Peyer's patch (tissue), 4 donors: ENCODE data around the gene SP140. TPM values are rescaled to one million over a fixed set of nuclear protein-coding genes. Genes with fewer than 3 reads are reported as not detected.

Experiments
- DNase-seq, 3 donors: peaks; one replicate each; pipeline ENCODE4 v3.0.0-alpha.2; 2017 to 2019
- H3K27ac ChIP-seq, 4 donors: fragments of 200-600 bp; sonication (generic); one replicate each; pipeline ENCODE4 v1.5.1; 2016 to 2019
- H3K27me3 ChIP-seq, 2 donors: fragments of 200-600 bp; sonication (generic); one replicate each; pipeline ENCODE4 v1.5.1; 2019
- H3K36me3 ChIP-seq, 3 donors: fragments of 200-600 bp; sonication (generic); one replicate each; pipeline ENCODE4 v1.5.1; 2016 to 2019
- H3K4me1 ChIP-seq, 4 donors: fragments of 200-600 bp; sonication (generic); one replicate each; pipeline ENCODE4 v1.5.1; 2016 to 2019
- H3K4me3 ChIP-seq, 4 donors: fragments of 200-600 bp; sonication (generic); 1 replicate in 3 of 4; 2 replicates in 1 of 4; pipeline ENCODE4 v1.5.1; 2016 to 2019; ENCODE audit warnings: mild to moderate bottlenecking in 1 of 4
- H3K9me3 ChIP-seq, 4 donors: fragments of 200-600 bp; sonication (generic); one replicate each; pipeline ENCODE4 v1.5.1; 2016 to 2019; ENCODE audit warnings: mild to moderate bottlenecking in 1 of 4
- POLR2A ChIP-seq, 2 donors: fragments of 450-650 bp; IDR thresholded peaks; one replicate each; pipeline ENCODE4 v1.5.1; 2017; ENCODE audit warnings: antibody characterized with exemption in 2 of 2, mild to moderate bottlenecking in 2 of 2, moderate library complexity in 2 of 2
- total RNA-seq, 4 donors: library from RNA; depleted of rRNA; stranded (reverse); fragments of >200 nt; gene quantifications; one replicate each; pipeline ENCODE4 v1.1.0, GENCODE V29; 2016
- TF ChIP-seq, protein P1 (sequence below), 6 experiments: fragments of 450-650 bp in 4 of 6; fragments of 200-600 bp in 2 of 6; sonication (generic) in 1 of 6; IDR thresholded peaks; one replicate each; pipeline ENCODE4 v1.5.1; 2017 to 2019; ENCODE audit warnings: antibody characterized with exemption in 6 of 6, mild to moderate bottlenecking in 3 of 6, moderate library complexity in 1 of 6

Gene SP140
- 10 to 100 TPM in 2 of 4 donors, 1 to 10 TPM in 2; 3.0 to 99.9 (median 9.4) TPM for total RNA-seq

DNA sequence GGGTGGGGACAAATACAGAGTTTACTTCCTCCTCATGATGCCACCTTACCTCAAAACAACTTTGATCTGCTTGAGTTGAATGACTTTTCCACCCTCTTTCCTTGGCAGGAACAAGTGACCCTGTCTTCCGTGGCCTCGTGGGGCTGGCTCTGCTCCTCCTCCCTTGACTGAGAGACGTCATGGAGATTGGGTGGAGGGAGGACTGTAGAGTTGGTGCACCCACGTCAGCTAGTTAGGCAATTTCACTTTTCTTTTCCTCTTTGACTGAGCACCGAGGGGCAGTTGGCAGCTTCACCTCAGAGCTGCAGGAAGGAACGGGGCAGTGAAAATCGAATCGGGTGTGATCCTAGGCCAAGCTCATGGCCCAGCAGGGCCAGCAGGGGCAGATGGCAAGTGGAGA lies at the start of gene SP140:
SP140 (plus strand) TSS at position 251 of the 400 bp plus-strand sequence; CDS start at position 360, 109 bp downstream.
- DNase-seq: peak in 2 of 3 donors; percentile 91 to 92
- Histone ChIP-seq H3K9me3 (no peaks in the 10 kb centered on the region), H3K27me3 (no peaks in the 10 kb centered on the region), H3K27ac (peak within 1 kb of the TSS; percentile 78 to 86 (median 81)), H3K4me1 (no peaks in the 10 kb centered on the region), H3K4me3 (peak within 1 kb of the TSS; percentile 25 to 38 (median 34)), H3K36me3 (no peaks in the 10 kb centered on the region)
- TF ChIP-seq POLR2A (IDR thresholded peaks at IDR 0.05): peak; percentile 41 to 46
- TF ChIP-seq, protein P1, sequence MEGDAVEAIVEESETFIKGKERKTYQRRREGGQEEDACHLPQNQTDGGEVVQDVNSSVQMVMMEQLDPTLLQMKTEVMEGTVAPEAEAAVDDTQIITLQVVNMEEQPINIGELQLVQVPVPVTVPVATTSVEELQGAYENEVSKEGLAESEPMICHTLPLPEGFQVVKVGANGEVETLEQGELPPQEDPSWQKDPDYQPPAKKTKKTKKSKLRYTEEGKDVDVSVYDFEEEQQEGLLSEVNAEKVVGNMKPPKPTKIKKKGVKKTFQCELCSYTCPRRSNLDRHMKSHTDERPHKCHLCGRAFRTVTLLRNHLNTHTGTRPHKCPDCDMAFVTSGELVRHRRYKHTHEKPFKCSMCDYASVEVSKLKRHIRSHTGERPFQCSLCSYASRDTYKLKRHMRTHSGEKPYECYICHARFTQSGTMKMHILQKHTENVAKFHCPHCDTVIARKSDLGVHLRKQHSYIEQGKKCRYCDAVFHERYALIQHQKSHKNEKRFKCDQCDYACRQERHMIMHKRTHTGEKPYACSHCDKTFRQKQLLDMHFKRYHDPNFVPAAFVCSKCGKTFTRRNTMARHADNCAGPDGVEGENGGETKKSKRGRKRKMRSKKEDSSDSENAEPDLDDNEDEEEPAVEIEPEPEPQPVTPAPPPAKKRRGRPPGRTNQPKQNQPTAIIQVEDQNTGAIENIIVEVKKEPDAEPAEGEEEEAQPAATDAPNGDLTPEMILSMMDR (IDR thresholded peaks at IDR 0.05): no peak

DNA sequence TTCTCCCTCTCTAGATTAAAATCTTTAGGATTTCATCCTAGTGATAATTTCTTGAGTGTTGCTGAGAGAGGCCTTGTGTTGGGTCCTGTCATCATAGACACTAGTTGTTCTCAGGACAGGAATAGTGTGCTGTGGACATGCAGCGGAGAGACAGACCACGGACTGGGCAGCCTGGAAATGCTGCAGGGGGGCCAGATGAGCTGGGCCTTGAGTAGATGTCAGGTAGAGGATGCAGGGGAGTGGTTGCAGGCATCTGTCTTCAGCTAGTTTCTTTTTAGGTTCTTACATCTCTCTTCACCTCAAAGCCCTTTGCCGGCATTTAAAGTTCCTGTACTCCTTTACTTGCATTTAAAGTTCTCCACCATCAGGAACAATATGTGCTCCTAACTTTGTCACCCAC lies 48.5 kb upstream of the SP140 start:
- no peak for DNase-seq

DNA sequence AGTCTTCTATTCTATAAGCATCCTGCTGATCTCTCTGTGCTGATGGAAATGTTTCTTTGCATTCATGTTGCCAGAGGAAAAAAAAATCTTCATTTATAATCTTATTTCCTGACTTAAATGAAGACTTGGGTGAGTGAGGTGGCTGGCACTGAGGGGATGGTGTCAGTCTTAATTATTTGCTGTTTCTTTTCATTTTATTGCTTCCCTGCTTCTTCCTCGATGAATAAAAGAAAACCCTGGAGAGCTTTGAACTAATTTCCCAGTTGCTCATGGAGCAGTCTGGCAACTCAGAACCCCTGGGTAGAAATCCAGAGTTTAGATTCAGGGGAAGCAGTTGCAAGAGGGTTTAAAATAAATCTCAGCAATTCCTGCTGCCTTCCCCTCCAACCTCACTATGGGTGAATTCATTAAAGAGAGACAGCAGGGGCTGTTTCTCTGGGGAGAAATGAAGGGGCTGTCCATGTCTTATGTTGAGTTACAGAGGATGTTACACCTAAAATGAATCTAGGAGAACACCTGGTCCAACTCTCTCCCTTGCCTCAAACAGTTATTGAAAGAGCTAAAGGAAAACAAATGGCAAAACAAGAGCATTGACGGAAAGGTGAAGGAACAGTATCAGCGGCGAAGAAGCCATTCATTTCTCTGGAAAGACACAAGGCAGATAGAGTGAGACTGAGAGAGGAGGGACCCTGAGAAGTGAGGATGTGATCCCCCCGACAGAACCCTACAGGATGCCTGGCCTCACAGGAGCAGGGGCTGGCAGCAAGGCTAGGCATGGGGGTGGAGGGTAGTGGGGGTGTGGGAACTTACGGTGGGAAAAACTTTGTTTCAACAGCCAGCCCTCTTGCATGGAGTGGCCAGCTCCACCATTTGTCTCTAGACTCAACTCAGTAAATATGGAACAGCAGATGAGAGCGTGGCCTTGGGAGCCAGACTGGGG lies 46.7 kb upstream of the SP140 start:
- peaks cover 0 to 72% (median 0%) of the 10 kb centered on the region in 3 donors for H3K36me3 ChIP-seq
- H3K4me3 ChIP-seq: no peak overlapping the region
- DNase-seq: no peak
- H3K9me3 ChIP-seq: no peaks in the 10 kb centered on the region
- H3K4me1 ChIP-seq: no peaks in the 10 kb centered on the region
- no peaks in the 10 kb centered on the region for H3K27me3 ChIP-seq
- TF ChIP-seq POLR2A (IDR thresholded peaks at IDR 0.05): no peak
- TF ChIP-seq, protein P1 (IDR thresholded peaks at IDR 0.05): no peak
- H3K27ac ChIP-seq: no peak overlapping the region

More for the DNA sequence above, 48.5 kb upstream of the SP140 start:
- Histone ChIP-seq H3K4me1 (no peaks in the 10 kb centered on the region), H3K27me3 (no peaks in the 10 kb centered on the region), H3K4me3 (no peak overlapping the region), H3K9me3 (no peaks in the 10 kb centered on the region), H3K36me3 (peaks cover 0 to 60% (median 0%) of the 10 kb centered on the region in 3 donors), H3K27ac (no peak overlapping the region)
- no peak for TF ChIP-seq POLR2A (IDR thresholded peaks at IDR 0.05)
- TF ChIP-seq, protein P1 (IDR thresholded peaks at IDR 0.05): no peak

DNA sequence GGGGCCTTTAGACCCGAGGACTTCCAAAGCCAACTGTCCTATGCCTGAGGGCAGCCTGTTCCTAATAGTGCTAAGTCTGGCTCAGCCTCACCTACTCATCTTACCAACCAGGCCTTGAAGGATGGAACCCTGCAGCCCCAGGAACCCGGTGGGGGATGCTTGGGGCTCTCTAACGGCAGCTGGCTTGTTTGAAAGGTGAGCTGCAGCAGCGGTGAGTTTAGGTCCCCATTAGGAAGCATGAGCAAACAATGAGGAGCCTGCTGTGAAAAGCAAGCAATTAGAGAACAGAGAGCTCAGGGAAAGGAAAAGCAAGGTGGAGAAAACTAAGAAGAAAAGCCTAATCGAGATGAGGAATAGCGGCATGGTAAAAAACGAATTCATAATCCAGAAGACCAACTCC lies 45.6 kb upstream of the SP140 start:
- no peaks in the 10 kb centered on the region for H3K27me3 ChIP-seq
- DNase-seq: no peak
- H3K4me1 ChIP-seq: no peaks in the 10 kb centered on the region
- H3K27ac ChIP-seq: no peak overlapping the region
- no peak for TF ChIP-seq POLR2A (IDR thresholded peaks at IDR 0.05)
- TF ChIP-seq, protein P1 (IDR thresholded peaks at IDR 0.05): no peak
- peaks cover 0 to 71% (median 0%) of the 10 kb centered on the region in 3 donors for H3K36me3 ChIP-seq
- no peak overlapping the region for H3K4me3 ChIP-seq
- H3K9me3 ChIP-seq: no peaks in the 10 kb centered on the region

DNA sequence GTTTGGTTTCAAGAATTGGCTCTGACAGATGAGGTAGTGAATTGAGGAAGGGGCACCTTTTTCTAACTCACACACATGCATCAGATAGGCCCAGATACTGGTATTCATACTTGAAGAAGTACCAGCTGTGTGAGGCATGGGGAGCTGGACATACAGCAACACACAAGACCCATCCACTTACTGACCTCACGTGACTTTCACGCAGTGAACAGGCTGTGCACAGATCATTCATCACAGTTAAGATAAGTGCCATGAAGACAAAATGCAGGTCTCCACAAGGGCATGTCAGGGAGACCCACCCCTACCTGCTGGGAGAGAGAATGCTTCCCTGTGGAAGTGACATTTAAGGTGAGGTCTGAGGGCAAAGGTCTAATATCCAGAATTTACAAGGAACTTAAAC lies 44.3 kb upstream of the SP140 start:
- Histone ChIP-seq H3K9me3 (no peaks in the 10 kb centered on the region), H3K36me3 (peaks cover 0 to 61% (median 0%) of the 10 kb centered on the region in 3 donors), H3K4me3 (no peak overlapping the region), H3K27ac (no peak overlapping the region), H3K4me1 (no peaks in the 10 kb centered on the region), H3K27me3 (no peaks in the 10 kb centered on the region)
- TF ChIP-seq POLR2A (IDR thresholded peaks at IDR 0.05): no peak
- TF ChIP-seq, protein P1 (IDR thresholded peaks at IDR 0.05): no peak
- DNase-seq: no peak
